ENCODE results near the gene RERE. TPM values are rescaled to one million over a fixed set of nuclear protein-coding genes. Genes with fewer than 3 reads are reported as not detected.

RERE gene
- total RNA-seq, 1 experiment from 2014 or later = 217 TPM

- TF ChIP-seq POLR2AphosphoS5 (IDR thresholded peaks at IDR 0.05; ENCODE audit: low read depth, low read length) = no peak
- no peak for TF ChIP-seq REST (IDR thresholded peaks at IDR 0.05; ENCODE audit: insufficient read depth in 1 of 2, low read depth in 2 of 2, low read length in 1 of 2)
- no peak for TF ChIP-seq TCF7L2 (IDR thresholded peaks at IDR 0.05; ENCODE audit: low read depth, low read length)
- TF ChIP-seq CTCF (IDR thresholded peaks at IDR 0.05) = no peak
- TF ChIP-seq SIN3A (IDR thresholded peaks at IDR 0.05; ENCODE audit: borderline replicate concordance, insufficient read depth, low read depth, low read length) = no peak
- H3K27me3 ChIP-seq (ENCODE audit: control insufficient read depth, insufficient read depth, low read length) = no peaks in the 10 kb centered on the region
- POLR2A ChIA-PET = no interaction called here
- no peak for DNase-seq (ENCODE audit: low read depth, low spot score)
- no TSS peak for BruUV-seq (replicated peaks)
- H3K36me3 ChIP-seq (ENCODE audit: control insufficient read depth, insufficient read depth, low read length) = no peaks in the 10 kb centered on the region
- intact Hi-C loops (cut with micrococcal nuclease; ENCODE audit: unreplicated experiment) = no loop called here
- CTCF ChIA-PET = interaction anchor here (0.5 to 0.6 kb wide), 2 partner anchors 65 to 587 kb away, joined by 3 read pairs; no protein-coding TSS in a partner anchor
- H3K9me3 ChIP-seq (ENCODE audit: control insufficient read depth, insufficient read depth, low read depth, low read length) = no peaks in the 10 kb centered on the region
- no peaks in the 10 kb centered on the region for H3K4me1 ChIP-seq (ENCODE audit: control insufficient read depth, insufficient read depth, low read length)
- ATAC-seq = no peak
- no peak overlapping the region for H3K4me3 ChIP-seq (ENCODE audit: low read depth in 2 of 2, low read length in 2 of 2)
- H3K27ac ChIP-seq (ENCODE audit: low read length) = no peak overlapping the region
- in situ Hi-C loops (cut with HindIII; ENCODE audit: low pct_unique_long_range_greater_than_20kb, low sequenced_read_pairs) = no loop called here
Observed at GRCh38 chr1:8473891-8474300, 343.5 kb downstream of the RERE start.

GRCh38 chr1:8473121-8473875, 344.1 kb downstream of the RERE start:
- CTCF ChIA-PET = interaction anchor here (0.5 to 0.6 kb wide), 2 partner anchors 64 to 588 kb away, joined by 3 read pairs; no protein-coding TSS in a partner anchor
- H3K36me3 ChIP-seq (ENCODE audit: control insufficient read depth, insufficient read depth, low read length) = no peaks in the 10 kb centered on the region
- in situ Hi-C loops (cut with HindIII; ENCODE audit: low pct_unique_long_range_greater_than_20kb, low sequenced_read_pairs) = no loop called here

More at GRCh38 chr1:8473121-8473875, 344.1 kb downstream of the RERE start:
- no peaks in the 10 kb centered on the region for H3K27me3 ChIP-seq (ENCODE audit: control insufficient read depth, insufficient read depth, low read length)
- TF ChIP-seq SIN3A (IDR thresholded peaks at IDR 0.05; ENCODE audit: borderline replicate concordance, insufficient read depth, low read depth, low read length) (no peak), POLR2AphosphoS5 (IDR thresholded peaks at IDR 0.05; ENCODE audit: low read depth, low read length) (no peak), CTCF (IDR thresholded peaks at IDR 0.05) (no peak), TCF7L2 (IDR thresholded peaks at IDR 0.05; ENCODE audit: low read depth, low read length) (no peak)
- H3K4me3 ChIP-seq (ENCODE audit: low read depth in 2 of 2, low read length in 2 of 2) = no peak overlapping the region
- no TSS peak for BruUV-seq (replicated peaks)
- ATAC-seq (no peak), DNase-seq (ENCODE audit: low read depth, low spot score) (no peak)
- no peaks in the 10 kb centered on the region for H3K9me3 ChIP-seq (ENCODE audit: control insufficient read depth, insufficient read depth, low read depth, low read length)
- intact Hi-C loops (cut with micrococcal nuclease; ENCODE audit: unreplicated experiment) = no loop called here
- POLR2A ChIA-PET = interaction anchor here (0.5 kb wide), 1 partner anchor 1340 kb away, joined by 3 read pairs; no protein-coding TSS in a partner anchor
- H3K27ac ChIP-seq (ENCODE audit: low read length) = no peak overlapping the region
- no peaks in the 10 kb centered on the region for H3K4me1 ChIP-seq (ENCODE audit: control insufficient read depth, insufficient read depth, low read length)

Data from Panc1 (cell line).